Activated CD4-positive, alpha-beta memory T cell treated with anti-CD3 and anti-CD28 coated beads, Interleukin-2, amount 10 ng/mL, durations not matched to agents 7 days and 5 days (primary cell): ENCODE data around the gene LAIR2. TPM values are rescaled to one million over a fixed set of nuclear protein-coding genes. Genes with fewer than 3 reads are reported as not detected.
"Not testable (repeated sequence)": the region's sequence is repeated elsewhere in the genome, so short reads cannot be mapped to it uniquely, and the experiment has no call there.

Experiments used
- CTCF ChIA-PET: fragments of 350-600 bp; sonication (Branson Sonifier 250); formaldehyde crosslinking; loops from one replicate; lab custom pipeline; 2021; ENCODE audit warnings: antibody characterized with exemption, inconsistent platforms; lab: Charles Lee
- POLR2A ChIA-PET: fragments of 350-600 bp; sonication (Branson Sonifier 250); formaldehyde crosslinking; loops from one replicate; lab custom pipeline; 2021; ENCODE audit warnings: antibody characterized with exemption; lab: Charles Lee
- DNase-seq: peaks from one replicate; pipeline ENCODE4 v3.0.0-alpha.2; 2020
- H3K27ac Mint-ChIP-seq: one replicate; pipeline ENCODE4 v1.8.0; 2021; ENCODE audit warnings: mild to moderate bottlenecking, mixed read lengths
- H3K27me3 Mint-ChIP-seq: one replicate; pipeline ENCODE4 v1.8.0; 2021; ENCODE audit warnings: mixed read lengths
- H3K36me3 Mint-ChIP-seq: one replicate; pipeline ENCODE4 v1.8.0; 2021; ENCODE audit warnings: low read depth, mixed read lengths
- H3K4me1 Mint-ChIP-seq: one replicate; pipeline ENCODE4 v1.8.0; 2021; ENCODE audit warnings: mixed read lengths
- H3K4me3 Mint-ChIP-seq: one replicate; pipeline ENCODE4 v1.8.0; 2021; ENCODE audit warnings: mild to moderate bottlenecking, mixed read lengths
- H3K9me3 Mint-ChIP-seq: one replicate; pipeline ENCODE4 v1.8.0; 2021; ENCODE audit warnings: mixed read lengths
- total RNA-seq, 2 experiments: library from RNA; stranded (reverse); gene quantifications; one replicate each; pipeline ENCODE4 v1.2.3, GENCODE V29; 2021

Gene LAIR2
- total RNA-seq, 2 experiments from 2014 or later, result 2.4 to 3.8 TPM

DNA sequence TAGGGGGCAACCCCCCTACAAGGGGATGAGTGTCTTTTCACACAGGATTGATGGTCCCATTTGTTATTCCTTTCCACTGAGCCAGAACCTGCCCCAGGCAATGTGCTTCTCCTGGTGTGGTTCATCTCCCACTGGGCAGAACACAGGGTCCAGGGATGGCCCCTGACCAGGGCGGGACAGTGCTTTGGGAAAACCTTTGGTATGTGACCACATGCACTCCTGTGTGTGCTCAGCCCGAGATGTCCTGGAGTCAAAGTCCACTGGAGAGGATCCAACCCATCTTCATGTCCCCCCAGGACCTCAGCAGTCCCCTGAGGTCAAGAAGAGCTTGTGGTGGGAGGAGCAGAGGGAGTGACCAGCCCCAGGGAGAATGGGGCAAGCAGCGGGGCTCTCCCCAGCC is 5.9 kb downstream of the LAIR2 start:
- H3K9me3 Mint-ChIP-seq, POLR2A ChIA-PET, DNase-seq, H3K36me3 Mint-ChIP-seq, H3K4me3 Mint-ChIP-seq, H3K27ac Mint-ChIP-seq, CTCF ChIA-PET: not testable (repeated sequence)
- Mint-ChIP-seq H3K4me1 (peaks cover 41% of the 10 kb centered on the region), H3K27me3 (peaks cover 21% of the 10 kb centered on the region)

DNA sequence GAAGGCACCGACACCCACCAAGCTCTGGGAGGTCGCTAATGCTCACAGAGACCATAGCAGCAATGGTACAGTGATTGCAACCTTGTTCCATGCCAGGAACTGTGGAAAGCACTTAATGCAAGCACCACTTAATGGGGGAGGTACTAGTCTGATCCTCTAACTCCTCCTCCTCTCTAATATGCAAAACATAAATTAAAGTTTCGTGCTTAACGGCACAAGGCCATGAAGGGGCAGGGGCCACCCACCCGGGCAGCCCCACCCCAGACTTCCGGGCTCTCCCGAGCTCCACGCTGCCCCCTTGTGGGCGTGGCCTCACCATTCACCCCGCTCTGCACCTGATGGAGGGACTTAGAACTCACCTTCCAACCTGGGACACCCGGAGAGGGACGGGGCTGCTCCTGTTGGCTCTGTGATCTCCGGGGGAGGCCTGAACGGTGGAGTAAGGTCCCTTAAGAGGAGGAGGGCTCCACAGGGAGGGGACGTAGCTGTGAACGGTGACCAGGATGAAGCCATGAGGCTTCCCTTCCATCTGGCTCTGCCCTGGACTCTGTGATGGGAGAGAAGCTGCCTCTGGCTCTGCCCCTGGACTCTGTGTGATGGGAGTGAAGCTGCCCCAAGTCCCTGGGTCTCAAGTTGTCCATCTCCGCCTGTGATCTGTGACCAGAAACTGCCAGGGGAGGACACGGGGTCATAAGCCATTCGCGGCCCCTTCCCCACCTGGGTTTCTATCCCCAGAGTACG is 6.7 kb downstream of the LAIR2 start:
- H3K4me3 Mint-ChIP-seq, H3K27ac Mint-ChIP-seq, H3K36me3 Mint-ChIP-seq, CTCF ChIA-PET, H3K9me3 Mint-ChIP-seq, POLR2A ChIA-PET, DNase-seq: not testable (repeated sequence)
- H3K27me3 Mint-ChIP-seq, result peaks cover 20% of the 10 kb centered on the region
- H3K4me1 Mint-ChIP-seq, result peaks cover 40% of the 10 kb centered on the region

DNA sequence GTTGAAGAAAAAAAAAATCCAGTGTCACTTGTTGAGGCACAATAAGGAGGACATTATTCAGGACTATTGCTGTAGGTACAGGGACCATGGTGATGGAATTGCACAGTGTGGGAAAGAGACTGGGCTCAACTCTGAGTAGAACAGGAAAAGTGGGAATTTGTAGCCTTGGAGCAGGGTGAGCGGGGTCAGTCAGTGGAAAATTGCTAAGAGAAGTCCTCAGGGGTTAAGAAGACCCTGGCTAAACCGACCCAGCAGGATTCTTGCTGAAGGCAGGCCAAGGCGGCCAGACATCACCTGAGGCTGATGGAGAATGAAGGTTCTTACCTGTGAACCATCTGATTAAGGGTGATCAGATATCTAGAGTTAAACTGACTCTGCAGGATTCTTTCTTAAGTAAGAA is 12.5 kb downstream of the LAIR2 start:
- CTCF ChIA-PET, result interaction anchor here (0.7 kb wide), 1 partner anchor 491 kb away, joined by 3 read pairs; no protein-coding TSS in a partner anchor
- Mint-ChIP-seq H3K4me1 (peaks cover 27% of the 10 kb centered on the region), H3K27ac (no peak overlapping the region), H3K9me3 (peaks cover 4% of the 10 kb centered on the region), H3K27me3 (peaks cover 14% of the 10 kb centered on the region), H3K36me3 (no peaks in the 10 kb centered on the region), H3K4me3 (no peak overlapping the region)
- no peak for DNase-seq
- POLR2A ChIA-PET, result no interaction called here

DNA sequence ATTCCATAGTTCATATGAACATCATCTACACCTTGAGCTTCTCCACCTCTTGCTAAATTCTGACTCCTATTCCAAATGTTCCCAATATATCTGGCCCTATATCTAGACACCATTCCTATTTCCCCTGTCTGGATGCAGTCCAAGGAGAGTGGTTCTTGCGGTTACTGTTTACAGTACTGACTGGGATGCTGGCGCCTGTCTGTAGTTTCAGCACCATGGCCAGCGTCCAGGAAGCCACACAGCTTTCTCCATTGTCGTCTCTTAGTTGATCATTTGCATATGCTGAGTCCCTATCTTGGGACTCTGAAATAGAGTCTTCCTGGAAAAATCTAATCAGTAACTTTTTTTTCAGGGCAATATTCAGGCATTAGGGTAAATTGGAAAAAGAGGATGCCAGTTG is 14.9 kb downstream of the LAIR2 start:
- H3K27ac Mint-ChIP-seq, result no peak overlapping the region
- CTCF ChIA-PET, result no interaction called here
- H3K9me3 Mint-ChIP-seq, result peaks cover 4% of the 10 kb centered on the region
- POLR2A ChIA-PET, result interaction anchor here (0.7 to 1.4 kb wide), 3 partner anchors 150 to 1082 kb away, joined by 3 read pairs; partner anchors contain the start of genes CNOT3 and FIZ1
- H3K4me3 Mint-ChIP-seq, result no peak overlapping the region
- H3K27me3 Mint-ChIP-seq, result peaks cover 15% of the 10 kb centered on the region
- H3K4me1 Mint-ChIP-seq, result peaks cover 48% of the 10 kb centered on the region
- DNase-seq, result peak; percentile 78
- no peaks in the 10 kb centered on the region for H3K36me3 Mint-ChIP-seq

DNA sequence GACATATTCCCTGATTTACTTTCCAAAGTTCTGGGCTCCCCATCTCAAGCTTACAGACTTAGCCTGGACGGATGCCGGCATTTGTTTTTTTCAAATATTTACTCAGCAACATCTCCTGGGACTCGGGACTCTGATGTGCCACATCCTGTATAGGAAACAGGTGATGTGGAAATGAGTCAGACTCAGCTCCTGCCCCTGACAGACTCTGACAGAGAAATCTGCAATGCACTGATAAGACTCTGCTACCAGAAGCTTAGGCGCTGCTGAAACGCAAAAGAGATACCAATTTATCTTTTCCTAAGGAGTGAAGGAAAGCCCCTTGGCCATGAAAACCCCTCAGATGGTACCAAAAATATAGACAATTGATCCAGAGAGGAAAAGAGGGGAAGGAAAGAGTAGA is 16.2 kb downstream of the LAIR2 start:
- peak overlapping the region; percentile 90 for H3K27ac Mint-ChIP-seq
- CTCF ChIA-PET, result interaction anchor here (1.0 to 1.2 kb wide), 3 partner anchors 14 to 40 kb away, joined by 3 to 6 read pairs (median 5); no protein-coding TSS in a partner anchor
- peak; percentile 72 for DNase-seq
- H3K4me1 Mint-ChIP-seq, result peaks cover 61% of the 10 kb centered on the region
- peak overlapping the region; percentile 29 for H3K4me3 Mint-ChIP-seq
- POLR2A ChIA-PET, result interaction anchor here (0.9 to 1.4 kb wide), 3 partner anchors 14 to 70 kb away, joined by 3 to 8 read pairs (median 3); partner anchors contain the start of genes LENG8 and LENG9
- peaks cover 12% of the 10 kb centered on the region for H3K27me3 Mint-ChIP-seq
- no peaks in the 10 kb centered on the region for H3K36me3 Mint-ChIP-seq
- peaks cover 5% of the 10 kb centered on the region for H3K9me3 Mint-ChIP-seq

DNA sequence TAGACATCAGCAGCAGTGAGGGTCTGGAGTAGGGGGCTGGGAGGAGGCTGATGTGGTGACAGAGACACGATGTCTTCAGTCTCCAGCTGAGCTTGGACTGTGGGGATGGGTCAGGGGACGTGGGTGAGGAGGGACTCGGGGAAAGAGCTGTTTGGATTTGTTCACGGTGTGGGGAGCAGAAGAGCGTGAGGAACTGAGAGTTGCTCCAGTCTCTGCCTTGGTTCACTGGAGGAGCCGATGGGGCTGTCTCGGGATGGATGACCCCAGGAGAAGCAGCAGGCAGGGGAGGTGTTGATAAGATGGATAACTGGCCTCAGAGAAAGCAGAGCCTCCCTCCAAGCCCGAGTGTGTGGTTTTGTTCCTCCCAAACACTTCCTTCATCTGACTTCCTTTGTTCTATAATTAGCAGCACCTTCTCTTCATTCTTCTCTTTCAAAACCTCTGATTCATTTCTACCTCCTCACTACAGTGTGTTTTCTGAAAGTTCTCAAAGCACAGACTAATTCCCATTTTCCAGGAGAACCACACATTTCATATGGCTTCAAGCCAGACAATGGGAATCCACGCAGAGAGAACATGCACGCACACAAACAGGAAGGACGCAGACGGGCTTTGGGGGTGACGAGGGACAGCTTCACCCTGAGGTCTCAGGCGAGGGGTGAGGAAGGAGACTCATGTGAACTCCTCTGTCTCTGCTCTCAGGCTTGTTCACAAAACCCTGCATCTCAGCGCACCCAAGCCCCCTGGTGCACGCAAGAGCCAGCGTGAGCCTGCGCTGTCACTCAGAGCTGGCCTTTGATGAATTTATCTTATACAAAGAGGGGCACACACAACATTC is 18.6 kb downstream of the LAIR2 start:
- H3K27me3 Mint-ChIP-seq, result peaks cover 13% of the 10 kb centered on the region
- no peaks in the 10 kb centered on the region for H3K36me3 Mint-ChIP-seq
- peak overlapping the region; percentile 58 for H3K4me3 Mint-ChIP-seq
- DNase-seq, result peak; percentile 30
- ChIA-PET CTCF (no interaction called here), POLR2A (no interaction called here)
- H3K27ac Mint-ChIP-seq, result peak overlapping the region; percentile 94
- H3K9me3 Mint-ChIP-seq, result peaks cover 5% of the 10 kb centered on the region
- peaks cover 63% of the 10 kb centered on the region for H3K4me1 Mint-ChIP-seq

DNA sequence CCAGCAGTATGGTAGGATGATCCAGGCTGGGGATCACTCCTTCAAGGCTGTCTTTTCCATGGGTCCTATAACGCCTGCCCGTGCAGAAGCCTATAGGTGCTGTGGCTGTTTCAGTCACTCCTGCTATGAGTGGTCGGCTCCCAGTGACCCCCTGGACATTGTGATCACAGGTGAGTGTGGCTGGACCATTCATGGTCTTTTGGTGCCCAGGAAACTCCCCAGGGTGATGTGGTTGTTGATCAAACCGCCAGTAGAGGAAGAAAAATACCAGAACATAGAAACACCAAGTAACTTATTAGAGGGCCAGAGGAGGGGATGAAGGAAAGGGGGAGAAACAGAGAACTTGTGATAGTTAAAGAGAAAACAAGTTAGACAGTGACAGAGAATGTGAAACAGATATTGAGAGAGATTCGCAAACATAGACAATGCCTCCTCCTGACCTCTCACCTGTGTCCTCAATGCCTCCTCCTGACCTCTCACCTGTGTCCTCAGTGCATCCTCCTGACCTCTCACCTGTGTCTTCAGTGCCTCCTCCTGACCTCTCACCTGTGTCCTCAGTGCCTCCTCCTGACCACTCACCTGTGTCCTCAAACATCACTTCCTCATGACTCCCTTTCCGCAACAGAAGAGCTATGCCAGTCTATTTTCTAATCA is 19.4 kb downstream of the LAIR2 start:
- Mint-ChIP-seq H3K27me3 (peaks cover 18% of the 10 kb centered on the region), H3K4me1 (peaks cover 63% of the 10 kb centered on the region), H3K9me3 (peaks cover 5% of the 10 kb centered on the region), H3K36me3 (no peaks in the 10 kb centered on the region), H3K4me3 (peak overlapping the region; percentile 58), H3K27ac (peak overlapping the region; percentile 94)
- CTCF ChIA-PET, result no interaction called here
- POLR2A ChIA-PET, result no interaction called here
- DNase-seq, result no peak

DNA sequence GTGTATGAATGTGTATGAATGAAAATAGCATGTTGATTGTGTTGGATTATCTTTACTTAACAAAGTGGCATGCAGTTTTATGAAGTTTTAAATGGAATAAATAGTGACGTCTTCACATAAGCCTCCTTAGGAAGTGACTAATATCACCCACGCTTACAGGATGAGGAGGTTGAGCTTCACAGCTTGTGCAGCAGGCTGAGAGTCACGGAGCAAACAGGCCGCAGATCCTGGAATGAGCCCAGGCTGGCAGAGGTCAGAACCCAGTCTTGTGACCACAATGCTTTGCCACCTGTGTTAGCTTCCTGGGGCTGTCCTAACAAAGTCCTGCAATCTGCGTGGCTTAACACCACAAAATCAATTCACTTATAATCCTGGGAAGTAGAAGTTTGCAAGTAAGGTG is 20.8 kb downstream of the LAIR2 start:
- peaks cover 51% of the 10 kb centered on the region for H3K4me1 Mint-ChIP-seq

DNA sequence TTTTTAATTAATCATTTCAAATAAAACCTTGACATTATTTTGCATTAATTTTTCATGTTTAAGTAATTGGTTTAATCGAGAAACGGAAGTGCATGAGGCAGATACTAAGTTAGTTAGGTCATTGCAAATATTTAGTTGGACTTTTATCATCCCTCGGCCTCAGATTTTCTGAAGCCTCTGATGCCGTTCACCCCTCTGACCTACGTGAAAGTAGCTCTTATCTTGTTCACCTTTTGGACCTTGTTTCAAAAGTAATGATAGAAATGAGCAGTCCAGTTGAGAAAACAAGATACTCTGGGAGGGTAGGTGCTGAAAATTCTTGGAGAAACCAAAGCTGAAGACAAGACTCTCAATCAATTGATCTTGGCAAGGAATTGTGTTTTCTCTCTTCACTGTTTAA is 23.0 kb downstream of the LAIR2 start:
- DNase-seq, result no peak
- Mint-ChIP-seq H3K4me3 (no peak overlapping the region), H3K27me3 (peaks cover 34% of the 10 kb centered on the region), H3K9me3 (peaks cover 2% of the 10 kb centered on the region), H3K36me3 (no peaks in the 10 kb centered on the region), H3K27ac (no peak overlapping the region), H3K4me1 (peaks cover 43% of the 10 kb centered on the region)
- POLR2A ChIA-PET, result no interaction called here
- CTCF ChIA-PET, result no interaction called here

More for the DNA sequence above, 20.8 kb downstream of the LAIR2 start:
- Mint-ChIP-seq H3K27me3 (peaks cover 19% of the 10 kb centered on the region), H3K36me3 (no peaks in the 10 kb centered on the region), H3K9me3 (peaks cover 2% of the 10 kb centered on the region), H3K27ac (peak overlapping the region; percentile 58), H3K4me3 (no peak overlapping the region)
- DNase-seq, result peak; percentile 75
- ChIA-PET POLR2A (interaction anchor here (1.1 kb wide), 1 partner anchor 9 kb away, joined by 5 read pairs; no protein-coding TSS in a partner anchor), CTCF (interaction anchor here (1.9 kb wide), 1 partner anchor 44 kb away, joined by 7 read pairs; no protein-coding TSS in a partner anchor)

DNA sequence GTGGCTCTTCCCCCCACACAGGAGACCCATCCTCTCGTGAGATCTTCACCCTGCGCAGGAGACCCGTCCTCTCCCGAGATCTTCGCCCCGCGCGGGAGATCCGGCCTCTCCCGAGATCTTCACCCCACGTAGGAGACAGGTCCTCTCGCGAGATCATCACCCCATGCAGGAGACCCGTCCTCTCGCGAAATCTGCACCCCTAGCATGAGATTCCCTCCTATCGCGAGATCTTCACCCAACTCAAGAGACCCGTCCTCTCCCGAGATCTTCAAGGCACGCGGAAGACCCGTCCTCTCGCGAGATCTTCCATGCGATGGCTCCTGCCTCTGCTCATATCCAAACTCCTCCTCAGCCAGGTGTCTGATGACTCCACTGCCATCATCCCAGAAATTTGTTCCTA is 24.3 kb downstream of the LAIR2 start:
- Mint-ChIP-seq H3K27ac (no peak overlapping the region), H3K9me3 (peaks cover 2% of the 10 kb centered on the region), H3K36me3 (no peaks in the 10 kb centered on the region), H3K4me1 (peaks cover 37% of the 10 kb centered on the region), H3K27me3 (peaks cover 44% of the 10 kb centered on the region), H3K4me3 (no peak overlapping the region)
- ChIA-PET CTCF (no interaction called here), POLR2A (no interaction called here)
- DNase-seq, result no peak

DNA sequence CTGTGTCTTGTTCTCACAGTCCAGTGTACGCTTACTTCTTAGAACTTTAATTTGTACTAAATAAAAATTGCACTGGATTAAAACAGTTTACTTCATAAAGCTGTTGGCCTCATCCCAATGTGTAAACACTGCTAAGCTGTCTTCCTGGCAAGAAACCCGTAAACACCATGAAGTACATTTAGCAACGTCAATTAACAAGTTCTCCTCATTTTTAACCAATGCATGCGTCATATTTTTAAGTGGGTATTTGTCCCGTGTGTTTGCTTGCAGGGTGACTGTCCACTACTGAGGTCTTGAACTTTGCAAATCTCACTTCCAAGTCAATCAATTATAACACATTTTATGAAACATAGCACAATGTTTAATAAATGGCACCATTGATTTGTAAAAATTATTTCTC is 28.2 kb downstream of the LAIR2 start:
- Mint-ChIP-seq H3K9me3 (no peaks in the 10 kb centered on the region), H3K4me3 (no peak overlapping the region), H3K27ac (no peak overlapping the region), H3K4me1 (peaks cover 43% of the 10 kb centered on the region), H3K27me3 (peaks cover 50% of the 10 kb centered on the region), H3K36me3 (peaks cover 8% of the 10 kb centered on the region)
- no peak for DNase-seq
- ChIA-PET CTCF (no interaction called here), POLR2A (no interaction called here)

DNA sequence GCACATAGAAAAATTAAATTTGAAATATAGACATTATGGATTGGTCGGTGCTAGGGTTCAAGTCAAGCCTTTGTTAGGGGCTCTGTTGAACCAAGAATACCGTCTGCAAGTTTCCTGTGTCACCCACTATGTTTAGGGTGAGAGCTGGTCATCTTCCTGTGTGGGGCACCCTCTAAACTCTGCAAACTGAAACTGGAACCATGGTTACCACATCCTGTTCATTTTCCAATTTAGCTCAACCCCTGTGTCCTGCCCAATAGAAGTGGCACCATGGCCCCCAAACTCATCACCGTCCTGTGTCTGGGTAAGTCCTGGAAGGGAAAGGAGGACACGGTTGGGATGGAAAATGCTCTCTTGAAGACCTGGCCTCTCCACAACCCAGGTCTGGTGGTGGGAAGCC is 29.9 kb downstream of the LAIR2 start:
- peak overlapping the region; percentile 57 for H3K27ac Mint-ChIP-seq
- peaks cover 11% of the 10 kb centered on the region for H3K36me3 Mint-ChIP-seq
- H3K27me3 Mint-ChIP-seq, result peaks cover 52% of the 10 kb centered on the region
- H3K4me3 Mint-ChIP-seq, result peak overlapping the region; percentile 61
- peaks cover 47% of the 10 kb centered on the region for H3K4me1 Mint-ChIP-seq
- DNase-seq, result peak; percentile 50
- no peaks in the 10 kb centered on the region for H3K9me3 Mint-ChIP-seq
- CTCF ChIA-PET, result interaction anchor here (0.6 to 0.9 kb wide), 3 partner anchors 14 to 1591 kb away, joined by 3 to 6 read pairs (median 4); no protein-coding TSS in a partner anchor
- POLR2A ChIA-PET, result interaction anchor here (0.6 to 1.3 kb wide), 4 partner anchors 9 to 85 kb away, joined by 3 to 8 read pairs (median 4); no protein-coding TSS in a partner anchor
